HEK293T (cell line): ENCODE results near the gene CROCC.

ENCODE experiments used
- FOXM1 ChIP-seq: fragments of 450-650 bp; IDR thresholded peaks from 2 replicates; pipeline ENCODE4 v1.6.1; 2017; ENCODE audit warnings: mild to moderate bottlenecking, borderline replicate concordance
- SP1 ChIP-seq: fragments of 450-650 bp; IDR thresholded peaks from 2 replicates; pipeline ENCODE4 v1.6.1; 2017
- SUZ12 ChIP-seq: fragments of 450-650 bp; IDR thresholded peaks from 2 replicates; pipeline ENCODE4 v1.6.1; 2016; ENCODE audit warnings: mild to moderate bottlenecking
- ZNF384 ChIP-seq: fragments of 450-650 bp; IDR thresholded peaks from 2 replicates; pipeline ENCODE4 v1.6.1; 2016

DNA sequence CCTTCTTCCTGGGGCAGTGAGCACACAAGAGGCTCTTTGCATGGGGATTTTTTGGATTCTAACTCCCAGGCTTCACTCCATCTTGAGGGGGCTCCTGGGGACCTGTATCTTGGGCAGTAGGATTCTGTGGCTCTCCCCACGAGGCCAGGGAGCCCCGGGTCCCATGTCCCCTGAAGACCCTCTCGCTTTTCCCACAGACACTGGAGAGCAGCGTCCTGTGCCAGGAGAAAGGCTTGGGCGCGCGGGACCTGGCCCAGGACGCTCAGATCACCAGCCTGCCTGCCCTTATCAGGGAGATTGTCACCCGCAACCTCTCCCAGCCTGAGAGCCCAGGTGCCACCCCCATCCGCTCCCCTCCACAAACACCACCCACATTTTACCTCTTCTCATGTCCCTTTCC, 735 bp downstream of the CROCC start:
- TF ChIP-seq SUZ12 (no peak), ZNF384 (no peak), SP1 (no peak), FOXM1 (no peak)
